Activated CD4-positive, alpha-beta T cell treated with anti-CD3 and anti-CD28 coated beads for 36 hours (primary cell): Measurements from ENCODE around the gene DLX4. TPM values are rescaled to one million over a fixed set of nuclear protein-coding genes. Genes with fewer than 3 reads are reported as not detected.

Experiments used
- ATAC-seq: fragments of 200-7000 bp; cut with Tn5 transposase; one replicate; pipeline ENCODE4 v1.10.0; 2021; ENCODE audit warnings: mild to moderate bottlenecking, moderate library complexity
- CTCF ChIA-PET: fragments of 350-600 bp; sonication (Branson Sonifier 250); formaldehyde crosslinking; loops from one replicate; lab custom pipeline; 2021; ENCODE audit warnings: antibody characterized with exemption; lab: Charles Lee
- POLR2A ChIA-PET: fragments of 350-600 bp; sonication (Branson Sonifier 250); formaldehyde crosslinking; loops from one replicate; lab custom pipeline; 2021; ENCODE audit warnings: antibody characterized with exemption, inconsistent platforms; lab: Charles Lee
- DNase-seq: peaks from one replicate; pipeline ENCODE4 v3.0.0-alpha.2; 2020
- H3K27ac Mint-ChIP-seq: one replicate; pipeline ENCODE4 v1.8.0; 2021; ENCODE audit warnings: mixed read lengths
- H3K27me3 Mint-ChIP-seq: one replicate; pipeline ENCODE4 v1.8.0; 2021; ENCODE audit warnings: mixed read lengths
- H3K36me3 Mint-ChIP-seq: one replicate; pipeline ENCODE4 v1.8.0; 2021; ENCODE audit warnings: low read depth, mixed read lengths
- H3K4me1 Mint-ChIP-seq: one replicate; pipeline ENCODE4 v1.8.0; 2021; ENCODE audit warnings: mixed read lengths
- H3K4me3 Mint-ChIP-seq: one replicate; pipeline ENCODE4 v1.8.0; 2021; ENCODE audit warnings: mild to moderate bottlenecking, moderate library complexity, mixed read lengths
- H3K9me3 Mint-ChIP-seq: one replicate; pipeline ENCODE4 v1.8.0; 2021; ENCODE audit warnings: low read depth, mixed read lengths
- intact Hi-C, 2 experiments: fragments of 100-400 bp; cut with DNase I in 1 of 2; cut with micrococcal nuclease in 1 of 2; formaldehyde crosslinking; loops; one replicate each; pipeline versions ENCODE4 v1.14.2 to v1.15.1; 2022 to 2024; cut with DNase I, micrococcal nuclease
- total RNA-seq, 2 experiments: library from RNA; stranded (reverse); gene quantifications; one replicate each; pipeline ENCODE4 v1.2.3, GENCODE V29; 2021

DLX4 gene
- total RNA-seq, 2 experiments from 2014 or later: 0.85 to 0.86 TPM

- peak; percentile 35 for ATAC-seq
- DNase-seq: peak; percentile 63
- Mint-ChIP-seq H3K27me3 (peaks cover 48% of the 10 kb centered on the region), H3K4me3 (peak within 1 kb of the TSS; percentile 56), H3K9me3 (no peaks in the 10 kb centered on the region), H3K27ac (no peak within 1 kb of the TSS), H3K36me3 (no peaks in the 10 kb centered on the region), H3K4me1 (peaks cover 23% of the 10 kb centered on the region)
- intact Hi-C loops: loop anchor here (5.0 to 10.0 kb wide), 2 partner anchors 288 to 290 kb away; partner anchors contain the start of gene SLC35B1 (in 2 of the 2)
- ChIA-PET POLR2A (interaction anchor here (0.6 kb wide), 1 partner anchor 78 kb away, joined by 3 read pairs; no protein-coding TSS in a partner anchor), CTCF (interaction anchor here (0.6 to 9.4 kb wide), 17 partner anchors 9 to 463 kb away, joined by 3 to 138 read pairs (median 5); partner anchors contain the start of gene PDK2)
These were observed 26.2 kb downstream of the DLX4 start, which contains the start of gene DLX3 for GRCh38 chr17:49995055-49995738. TSS of gene DLX3 (minus strand) at chr17:49995224. CDS start at chr17:49994998, 226 bp downstream.

- H3K9me3 Mint-ChIP-seq: no peaks in the 10 kb centered on the region
- no peak overlapping the region for H3K4me3 Mint-ChIP-seq
- ATAC-seq: no peak
- POLR2A ChIA-PET: interaction anchor here (0.6 kb wide), 1 partner anchor 142 kb away, joined by 4 read pairs; no protein-coding TSS in a partner anchor
- intact Hi-C loops: loop anchor here (1.0 to 10.0 kb wide), 4 partner anchors 27 to 291 kb away; partner anchors contain the start of genes SLC35B1 (in 2 of the 2) and DLX4 (in 1 of the 2)
- CTCF ChIA-PET: interaction anchor here (0.7 to 9.4 kb wide), 37 partner anchors 8 to 439 kb away, joined by 3 to 138 read pairs (median 5); partner anchors contain the start of gene PDK2
- H3K4me1 Mint-ChIP-seq: peaks cover 23% of the 10 kb centered on the region
- peaks cover 55% of the 10 kb centered on the region for H3K27me3 Mint-ChIP-seq
- DNase-seq: no peak
- H3K27ac Mint-ChIP-seq: no peak overlapping the region
- no peaks in the 10 kb centered on the region for H3K36me3 Mint-ChIP-seq
These were observed 27.1 kb downstream of the DLX4 start for GRCh38 chr17:49996121-49996494.

- CTCF ChIA-PET: interaction anchor here (0.5 to 9.4 kb wide), 53 partner anchors 8 to 589 kb away, joined by 3 to 138 read pairs (median 5); partner anchors contain the start of gene PDK2
- ATAC-seq (peak; percentile 37), DNase-seq (peak; percentile 80)
- intact Hi-C loops: loop anchor here (1.0 to 10.0 kb wide), 5 partner anchors 27 to 428 kb away; partner anchors contain the start of genes SLC35B1 (in 2 of the 2) and DLX4 (in 1 of the 2)
- Mint-ChIP-seq H3K27ac (no peak overlapping the region), H3K36me3 (no peaks in the 10 kb centered on the region), H3K4me1 (peaks cover 23% of the 10 kb centered on the region), H3K9me3 (no peaks in the 10 kb centered on the region), H3K4me3 (peak overlapping the region; percentile 37), H3K27me3 (peaks cover 59% of the 10 kb centered on the region)
- POLR2A ChIA-PET: interaction anchor here (0.6 to 1.1 kb wide), 2 partner anchors 26 to 143 kb away, joined by 3 to 4 read pairs; no protein-coding TSS in a partner anchor
These were observed 27.7 kb downstream of the DLX4 start for GRCh38 chr17:49996495-49997300.

- H3K4me1 Mint-ChIP-seq: peaks cover 23% of the 10 kb centered on the region
- H3K27me3 Mint-ChIP-seq: peaks cover 57% of the 10 kb centered on the region
- no peaks in the 10 kb centered on the region for H3K36me3 Mint-ChIP-seq
- POLR2A ChIA-PET: interaction anchor here (1.1 kb wide), 1 partner anchor 27 kb away, joined by 3 read pairs; no protein-coding TSS in a partner anchor
- H3K27ac Mint-ChIP-seq: no peak overlapping the region
- CTCF ChIA-PET: interaction anchor here (0.7 to 9.4 kb wide), 47 partner anchors 9 to 814 kb away, joined by 3 to 138 read pairs (median 6); partner anchors contain the start of gene PDK2
- DNase-seq (no peak), ATAC-seq (no peak)
- no peak overlapping the region for H3K4me3 Mint-ChIP-seq
- H3K9me3 Mint-ChIP-seq: no peaks in the 10 kb centered on the region
- intact Hi-C loops: loop anchor here (1.0 to 10.0 kb wide), 3 partner anchors 290 to 429 kb away; partner anchors contain the start of gene SLC35B1 (in 2 of the 2)
These were observed 28.3 kb downstream of the DLX4 start for GRCh38 chr17:49997301-49997650.

GRCh38 chr17:49997773-49998703, 29.0 kb downstream of the DLX4 start:
- no peak overlapping the region for H3K27ac Mint-ChIP-seq
- H3K9me3 Mint-ChIP-seq: no peaks in the 10 kb centered on the region
- DNase-seq (peak; percentile 92), ATAC-seq (peak; percentile 86)
- intact Hi-C loops: loop anchor here (1.0 to 10.0 kb wide), 7 partner anchors 46 to 430 kb away; partner anchors contain the start of gene SLC35B1 (in 2 of the 2)
- CTCF ChIA-PET: interaction anchor here (0.6 to 9.4 kb wide), 65 partner anchors 8 to 815 kb away, joined by 3 to 138 read pairs (median 4); partner anchors contain the start of genes PDK2 and SLC35B1
- H3K4me1 Mint-ChIP-seq: peaks cover 23% of the 10 kb centered on the region
- H3K36me3 Mint-ChIP-seq: no peaks in the 10 kb centered on the region
- POLR2A ChIA-PET: interaction anchor here (0.6 to 1.1 kb wide), 5 partner anchors 8 to 1078 kb away, joined by 3 to 5 read pairs (median 3); no protein-coding TSS in a partner anchor
- H3K4me3 Mint-ChIP-seq: no peak overlapping the region
- peaks cover 56% of the 10 kb centered on the region for H3K27me3 Mint-ChIP-seq

- Mint-ChIP-seq H3K4me3 (no peak overlapping the region), H3K27ac (no peak overlapping the region), H3K9me3 (no peaks in the 10 kb centered on the region), H3K27me3 (peaks cover 53% of the 10 kb centered on the region), H3K4me1 (peaks cover 21% of the 10 kb centered on the region), H3K36me3 (no peaks in the 10 kb centered on the region)
- ChIA-PET CTCF (interaction anchor here (0.6 to 9.4 kb wide), 49 partner anchors 10 to 766 kb away, joined by 3 to 138 read pairs (median 4); partner anchors contain the start of genes PDK2 and SLC35B1), POLR2A (interaction anchor here (0.6 to 0.9 kb wide), 3 partner anchors 9 to 1079 kb away, joined by 3 to 5 read pairs (median 5); no protein-coding TSS in a partner anchor)
- intact Hi-C loops: loop anchor here (1.0 to 10.0 kb wide), 7 partner anchors 47 to 431 kb away; partner anchors contain the start of gene SLC35B1 (in 2 of the 2)
- DNase-seq: no peak
- no peak for ATAC-seq
These were observed 30.0 kb downstream of the DLX4 start for GRCh38 chr17:49998836-49999511.

GRCh38 chr17:50003911-50004310, 34.9 kb downstream of the DLX4 start:
- Mint-ChIP-seq H3K36me3 (no peaks in the 10 kb centered on the region), H3K4me1 (no peaks in the 10 kb centered on the region), H3K27ac (no peak overlapping the region), H3K9me3 (peaks cover 2% of the 10 kb centered on the region), H3K4me3 (no peak overlapping the region), H3K27me3 (peaks cover 34% of the 10 kb centered on the region)
- ChIA-PET POLR2A (interaction anchor here (0.6 kb wide), 1 partner anchor 1261 kb away, joined by 6 read pairs; no protein-coding TSS in a partner anchor), CTCF (interaction anchor here (1.0 to 1.1 kb wide), 2 partner anchors 51 to 123 kb away, joined by 3 to 4 read pairs; no protein-coding TSS in a partner anchor)
- intact Hi-C loops: no loop called here
- no peak for ATAC-seq
- no peak for DNase-seq

GRCh38 chr17:50009282-50009681, 40.3 kb downstream of the DLX4 start:
- peaks cover 27% of the 10 kb centered on the region for H3K9me3 Mint-ChIP-seq
- intact Hi-C loops: no loop called here
- ChIA-PET POLR2A (no interaction called here), CTCF (interaction anchor here (1.0 to 1.7 kb wide), 3 partner anchors 7 to 11 kb away, joined by 3 to 6 read pairs (median 4); no protein-coding TSS in a partner anchor)
- peaks cover 22% of the 10 kb centered on the region for H3K27me3 Mint-ChIP-seq
- no peak for DNase-seq
- no peaks in the 10 kb centered on the region for H3K4me1 Mint-ChIP-seq
- no peak for ATAC-seq
- H3K27ac Mint-ChIP-seq: no peak overlapping the region
- no peaks in the 10 kb centered on the region for H3K36me3 Mint-ChIP-seq
- no peak overlapping the region for H3K4me3 Mint-ChIP-seq

- no peak overlapping the region for H3K27ac Mint-ChIP-seq
- H3K9me3 Mint-ChIP-seq: peaks cover 34% of the 10 kb centered on the region
- ChIA-PET POLR2A (no interaction called here), CTCF (no interaction called here)
- DNase-seq: no peak
- ATAC-seq: no peak
- H3K27me3 Mint-ChIP-seq: peaks cover 16% of the 10 kb centered on the region
- H3K4me3 Mint-ChIP-seq: no peak overlapping the region
- no peaks in the 10 kb centered on the region for H3K4me1 Mint-ChIP-seq
- intact Hi-C loops: no loop called here
- no peaks in the 10 kb centered on the region for H3K36me3 Mint-ChIP-seq
These were observed 44.1 kb downstream of the DLX4 start for GRCh38 chr17:50013079-50013478.
